Stimulated activated CD8-positive, alpha-beta memory T cell treated with anti-CD3 and anti-CD28 coated beads, Interleukin-15, amount 100 ng/mL, for 48 hours (primary cell): ENCODE measurements around the gene VPS45.

Experiments
- DNase-seq, 2 donors: peaks; one replicate each; pipeline ENCODE4 v3.0.0-alpha.2; 2020; ENCODE audit warnings: low read depth in 2 of 2

The VPS45 gene

DNA sequence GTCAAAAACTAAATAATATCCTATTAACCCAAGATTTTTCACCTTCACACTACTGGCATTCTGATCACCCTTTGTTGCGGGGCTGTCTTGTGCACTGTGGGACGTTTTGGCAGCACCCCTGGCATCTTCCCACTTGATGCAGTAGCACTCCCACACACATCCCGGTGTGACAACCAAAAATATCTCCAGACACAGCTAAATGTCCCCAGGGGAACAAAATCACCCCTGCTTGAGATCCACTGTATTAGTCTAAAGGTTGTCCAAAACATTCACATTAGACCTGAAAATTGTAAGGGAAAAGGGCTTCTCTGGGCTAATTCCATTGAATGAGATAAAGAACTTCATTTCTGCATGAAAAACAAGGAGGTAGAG is 120.0 kb downstream of the VPS45 start:
- no peak for DNase-seq

GRCh38 chr1:150192012-150192411 is 124.4 kb downstream of the VPS45 start:
- no peak for DNase-seq

DNA sequence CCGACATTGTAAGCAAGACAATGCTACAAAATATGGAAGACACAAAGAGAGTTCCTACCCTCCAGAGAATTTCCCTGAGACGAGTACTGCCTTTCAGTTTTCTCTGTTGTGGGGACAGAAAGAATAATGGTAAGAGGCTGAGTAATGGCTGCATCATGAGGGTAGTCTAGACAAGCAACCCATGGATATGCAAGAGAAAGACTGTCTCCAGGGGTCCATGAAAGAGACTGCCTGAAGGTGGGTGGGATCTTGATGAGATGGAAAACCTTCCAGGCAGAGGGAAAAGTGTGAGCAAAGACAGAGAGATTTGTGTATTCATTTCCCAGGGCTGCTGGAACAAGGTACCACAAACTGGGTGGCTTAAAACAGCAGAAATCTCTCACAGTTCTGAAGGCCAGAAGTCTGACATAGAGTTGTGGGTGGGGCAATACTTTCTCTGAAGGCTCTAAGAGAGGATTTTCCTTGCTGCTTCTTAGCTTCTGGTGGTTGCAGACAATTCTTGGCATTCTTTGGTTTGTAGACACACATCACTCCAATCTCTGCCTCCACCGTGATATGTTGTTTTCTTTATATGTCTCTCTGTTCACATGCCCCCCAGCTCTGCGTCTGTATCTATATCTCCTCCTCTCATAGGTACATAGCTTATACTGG is 126.9 kb downstream of the VPS45 start:
- no peak for DNase-seq
